H1 (cell line): ENCODE results near the gene FOXL3. TPM values are rescaled to one million over a fixed set of nuclear protein-coding genes. Genes with fewer than 3 reads are reported as not detected.

Source experiments
- CTCF ChIA-PET: fragments of 300-600 bp; sonication (Branson Sonifier 250); formaldehyde crosslinking; loops from one replicate; lab custom pipeline; 2021; ENCODE audit not compliant: partially characterized antibody; lab: Charles Lee
- POLR2A ChIA-PET: fragments of 300-600 bp; sonication (Branson Sonifier 250); formaldehyde crosslinking; loops from one replicate; lab custom pipeline; 2021; ENCODE audit warnings: inconsistent platforms; ENCODE audit not compliant: partially characterized antibody; lab: Charles Lee
- DNase-seq, 2 experiments: peaks; one replicate each; pipeline versions ENCODE4 v3.0.0 to v3.0.0-alpha.2; 2010 to 2022; ENCODE audit warnings: low spot score in 2 of 2, low read depth in 1 of 2, mixed read lengths in 1 of 2
- FAIRE-seq: peaks from 2 replicates; lab custom pipeline; 2011; peaks lifted over from hg19 to GRCh38; lab: Jason Lieb, UNC
- H2AFZ ChIP-seq: 2 replicates; pipeline ENCODE4 v1.8.1; 2012; ENCODE audit warnings: low read length, inconsistent platforms
- H2AK5ac ChIP-seq: 2 replicates; pipeline ENCODE4 v1.6.1; 2013; ENCODE audit warnings: low read depth, low read length
- H2BK120ac ChIP-seq: replicated peaks from 2 replicates; pipeline ENCODE3; 2013; ENCODE audit warnings: low read depth, low read length, inconsistent platforms
- H2BK12ac ChIP-seq: 2 replicates; pipeline ENCODE4 v1.6.1; 2013; ENCODE audit warnings: low read depth, low read length
- H2BK15ac ChIP-seq: 2 replicates; pipeline ENCODE4 v1.6.1; 2013; ENCODE audit warnings: low read length
- H2BK20ac ChIP-seq: 2 replicates; pipeline ENCODE4 v1.6.1; 2013; ENCODE audit warnings: low read length
- H2BK5ac ChIP-seq: 2 replicates; pipeline ENCODE4 v1.6.1; 2013; ENCODE audit warnings: low read depth, low read length
- H3K14ac ChIP-seq: 2 replicates; pipeline ENCODE4 v1.6.1; 2013; ENCODE audit warnings: inconsistent platforms; ENCODE audit not compliant: insufficient read length
- H3K18ac ChIP-seq: 2 replicates; pipeline ENCODE4 v1.6.1; 2013; ENCODE audit warnings: low read length; ENCODE audit errors: extremely low read depth
- H3K23ac ChIP-seq: 2 replicates; pipeline ENCODE4 v1.6.1; 2013; ENCODE audit warnings: inconsistent platforms; ENCODE audit not compliant: insufficient read length
- H3K23me2 ChIP-seq: 2 replicates; pipeline ENCODE4 v1.6.1; 2013; ENCODE audit warnings: low read depth, low read length
- H3K27ac ChIP-seq: 2 replicates; pipeline ENCODE4 v1.6.1; 2011; ENCODE audit warnings: low read depth, low read length, inconsistent platforms
- H3K27me3 ChIP-seq, 4 experiments: replicated peaks in 1 of 4; 1 replicate in 1 of 4; 2 replicates in 3 of 4; pipeline versions ENCODE4 v1.6.1 to v1.8.1; 2011 to 2013; ENCODE audit warnings: low read length in 3 of 4, mild to moderate bottlenecking in 3 of 4, inconsistent platforms in 2 of 4, mixed read lengths in 2 of 4, moderate library complexity in 1 of 4; ENCODE audit not compliant: control insufficient read depth in 3 of 4, insufficient read depth in 3 of 4; ENCODE audit errors: extremely low read depth in 1 of 4
- H3K36me3 ChIP-seq, 4 experiments: 2 replicates each; pipeline versions ENCODE4 v1.6.1 to v1.8.1; 2011 to 2013; ENCODE audit warnings: mild to moderate bottlenecking in 4 of 4, low read length in 3 of 4, moderate library complexity in 2 of 4, control low read depth in 1 of 4, inconsistent platforms in 1 of 4; ENCODE audit not compliant: insufficient read depth in 4 of 4, control insufficient read depth in 2 of 4
- H3K4ac ChIP-seq: replicated peaks from 2 replicates; pipeline ENCODE3; 2013; ENCODE audit warnings: low read length, low read depth, mixed read lengths, inconsistent platforms; ENCODE audit not compliant: insufficient read length
- H3K4me1 ChIP-seq, 4 experiments: replicated peaks in 1 of 4; 1 replicate in 1 of 4; 2 replicates in 3 of 4; pipeline versions ENCODE4 v1.6.1 to v1.8.1; 2011 to 2013; ENCODE audit warnings: low read length in 3 of 4, inconsistent platforms in 2 of 4, mixed read lengths in 1 of 4; ENCODE audit not compliant: insufficient read depth in 4 of 4, control insufficient read depth in 3 of 4
- H3K4me2 ChIP-seq, 2 experiments: 2 replicates each; pipeline versions ENCODE4 v1.6.1 to v1.8.1; 2011 to 2013; ENCODE audit warnings: low read depth in 2 of 2, low read length in 2 of 2, control low read depth in 1 of 2, inconsistent platforms in 1 of 2, mild to moderate bottlenecking in 1 of 2; ENCODE audit not compliant: insufficient read depth in 1 of 2
- H3K4me3 ChIP-seq, 4 experiments: fragments of 200-600, 300-600 bp in 1 of 4; sonication (generic), shearing (Covaris generic), sonication (Bioruptor Twin) in 1 of 4; 2 replicates each; pipeline versions ENCODE4 v1.5.1 to v1.8.1; 2011 to 2016; ENCODE audit warnings: low read length in 4 of 4, low read depth in 3 of 4, control low read depth in 2 of 4, inconsistent platforms in 2 of 4, mild to moderate bottlenecking in 2 of 4, mixed read lengths in 1 of 4, moderate library complexity in 1 of 4; ENCODE audit not compliant: insufficient read depth in 2 of 4; ENCODE audit errors: extremely low read depth in 1 of 4
- H3K56ac ChIP-seq: replicated peaks from 2 replicates; pipeline ENCODE3; 2013; ENCODE audit warnings: low read depth, mild to moderate bottlenecking, mixed read lengths, low read length, inconsistent platforms; ENCODE audit not compliant: insufficient read length
- H3K79me1 ChIP-seq: 2 replicates; pipeline ENCODE4 v1.6.1; 2013; ENCODE audit warnings: low read depth, low read length, control low read depth
- H3K79me2 ChIP-seq, 2 experiments: 2 replicates each; pipeline versions ENCODE4 v1.6.1 to v1.8.1; 2012 to 2013; ENCODE audit warnings: low read length in 2 of 2, mild to moderate bottlenecking in 2 of 2, inconsistent platforms in 1 of 2; ENCODE audit not compliant: insufficient read depth in 2 of 2, control insufficient read depth in 1 of 2
- H3K9ac ChIP-seq, 4 experiments: replicated peaks in 1 of 4; 1 replicate in 1 of 4; 2 replicates in 3 of 4; pipeline versions ENCODE4 v1.6.1 to v1.8.1; 2011 to 2013; ENCODE audit warnings: low read depth in 3 of 4, low read length in 3 of 4, control low read depth in 2 of 4, mild to moderate bottlenecking in 2 of 4, moderate library complexity in 2 of 4, inconsistent platforms in 1 of 4; ENCODE audit errors: extremely low read depth in 1 of 4
- H3K9me3 ChIP-seq, 2 experiments: 2 replicates each; pipeline versions ENCODE4 v1.6.1 to v1.8.1; 2012 to 2013; ENCODE audit warnings: mild to moderate bottlenecking in 2 of 2, moderate library complexity in 2 of 2, control low read depth in 1 of 2, inconsistent platforms in 1 of 2, low read depth in 1 of 2, low read length in 1 of 2, mixed read lengths in 1 of 2; ENCODE audit not compliant: insufficient read depth in 2 of 2
- H4K20me1 ChIP-seq, 2 experiments: replicated peaks in 1 of 2; 2 replicates each; pipeline versions ENCODE3 to v1.8.1; 2011 to 2013; ENCODE audit warnings: inconsistent platforms in 2 of 2, low read length in 2 of 2, mild to moderate bottlenecking in 1 of 2; ENCODE audit not compliant: insufficient read depth in 2 of 2, control insufficient read depth in 1 of 2
- H4K5ac ChIP-seq: 2 replicates; pipeline ENCODE4 v1.6.1; 2013; ENCODE audit warnings: low read length, low read depth, mixed read lengths, inconsistent platforms; ENCODE audit not compliant: insufficient read length
- H4K8ac ChIP-seq: 2 replicates; pipeline ENCODE4 v1.8.0; 2013; ENCODE audit warnings: mild to moderate bottlenecking, moderate library complexity, low read length, inconsistent platforms; ENCODE audit not compliant: insufficient read depth; ENCODE audit errors: extremely low read depth
- H4K91ac ChIP-seq: replicated peaks from 2 replicates; pipeline ENCODE3; 2013; ENCODE audit warnings: low read length, mixed read lengths, inconsistent platforms; ENCODE audit not compliant: insufficient read length
- ASH2L ChIP-seq: fragments of 200-600, 300-600 bp; sonication (generic); IDR thresholded peaks from one replicate; pipeline ENCODE4 v1.7.1; 2017; ENCODE audit warnings: low read length
- SAP30 ChIP-seq: fragments of 300-600 bp; sonication (generic); IDR thresholded peaks from 2 replicates; pipeline ENCODE4 v1.7.1; 2012; ENCODE audit warnings: low read length, moderate library complexity, mild to moderate bottlenecking, inconsistent platforms; ENCODE audit not compliant: insufficient read depth, insufficient replicate concordance
- TEAD4 ChIP-seq: IDR thresholded peaks from 2 replicates; pipeline ENCODE4 v1.6.1; 2012; ENCODE audit warnings: low read depth, low read length, inconsistent platforms, mixed read lengths
- WGBS, 2 experiments: shearing (Covaris generic) in 1 of 2; methylation state at CpG; one replicate each; pipeline versions ENCODE4 v1.1.6 to v1.1.7; 2013 to 2015; ENCODE audit warnings: low lambda C conversion rate in 2 of 2, mixed read lengths in 2 of 2, inconsistent platforms in 1 of 2, low coverage in 1 of 2, missing lambda C conversion rate in 1 of 2; ENCODE audit not compliant: insufficient replicate concordance in 2 of 2, insufficient coverage in 1 of 2, insufficient read length in 1 of 2; ENCODE audit errors: extremely low coverage in 1 of 2, missing lambda C conversion rate in 1 of 2; 5-methylcytosine and 5-hydroxymethylcytosine counted together
- polyA plus RNA-seq, 7 experiments: library from polyadenylated mRNA; depleted of rRNA in 3 of 7; stranded (reverse) in 5 of 7; unstranded in 2 of 7; fragments of >200 nt in 5 of 7; fragments of 200-250 nt in 2 of 7; gene quantifications; 1 replicate in 5 of 7; 2 replicates in 1 of 7; 4 replicates in 1 of 7; pipeline versions ENCODE4 v1.2.1 to v1.2.3, GENCODE V29; 2011 to 2013; ENCODE audit warnings: missing spikeins in 2 of 7, mixed read lengths in 2 of 7
- total RNA-seq: library from RNA; stranded (reverse); fragmentation: NEBNext Ultra II Directional; extraction: Animal tissue kit (Norgen Biotek cat#: 25700); gene quantifications from 2 replicates; pipeline ENCODE4 v1.2.1, GENCODE V29; 2021

The FOXL3 gene
- total and polyA plus RNA-seq, 2 of the 8 experiments (the other 6 are each of a cell fraction or from before 2014, with no cell fraction given): not detected

GRCh38 chr7:268991-269390, 21.0 kb upstream of the FOXL3 start:
- H3K9ac ChIP-seq: no peak overlapping the region
- no peaks in the 10 kb centered on the region for H3K36me3 ChIP-seq
- ChIA-PET POLR2A (no interaction called here), CTCF (interaction anchor here (1.2 kb wide), 1 partner anchor 25 kb away, joined by 3 read pairs; no protein-coding TSS in a partner anchor)
- no peak overlapping the region for H2BK12ac ChIP-seq
- H2BK20ac ChIP-seq: no peak overlapping the region
- WGBS, 2 experiments: 89% methylated on average over 12 of the region's 12 CpGs; no CpG with 5 or more reads in 1 of the 2 experiments
- TF ChIP-seq TEAD4: no peak
- TF ChIP-seq ASH2L: no peak
- no peak for TF ChIP-seq SAP30
- H4K8ac ChIP-seq: no peak overlapping the region
- no peak for DNase-seq
- H4K20me1 ChIP-seq: no peaks in the 10 kb centered on the region
- H3K23me2 ChIP-seq: no peaks in the 10 kb centered on the region
- no peak overlapping the region for H2AFZ ChIP-seq
- H3K4me3 ChIP-seq: no peak overlapping the region
- no peak overlapping the region for H3K18ac ChIP-seq
- no peak overlapping the region for H3K14ac ChIP-seq
- no peaks in the 10 kb centered on the region for H3K79me2 ChIP-seq
- H3K27me3 ChIP-seq: no peaks in the 10 kb centered on the region; a peak in 1 of 7 replicates
- no peak overlapping the region for H2AK5ac ChIP-seq
- H3K56ac ChIP-seq: no peak overlapping the region
- no peaks in the 10 kb centered on the region for H3K79me1 ChIP-seq
- no peaks in the 10 kb centered on the region for H3K4me1 ChIP-seq
- no peak overlapping the region for H3K4me2 ChIP-seq
- H3K4ac ChIP-seq: no peak overlapping the region
- no peak overlapping the region for H3K23ac ChIP-seq
- H4K5ac ChIP-seq: no peak overlapping the region
- no peak overlapping the region for H2BK120ac ChIP-seq
- H2BK15ac ChIP-seq: no peak overlapping the region
- no peak overlapping the region for H2BK5ac ChIP-seq
- no peak overlapping the region for H4K91ac ChIP-seq
- no peak for FAIRE-seq
- H3K27ac ChIP-seq: no peak overlapping the region
- H3K9me3 ChIP-seq: peaks cover 51 to 87% of the 10 kb centered on the region in 2 experiments
